ENCODE data around the gene TTLL11.

TTLL11 gene

DNA sequence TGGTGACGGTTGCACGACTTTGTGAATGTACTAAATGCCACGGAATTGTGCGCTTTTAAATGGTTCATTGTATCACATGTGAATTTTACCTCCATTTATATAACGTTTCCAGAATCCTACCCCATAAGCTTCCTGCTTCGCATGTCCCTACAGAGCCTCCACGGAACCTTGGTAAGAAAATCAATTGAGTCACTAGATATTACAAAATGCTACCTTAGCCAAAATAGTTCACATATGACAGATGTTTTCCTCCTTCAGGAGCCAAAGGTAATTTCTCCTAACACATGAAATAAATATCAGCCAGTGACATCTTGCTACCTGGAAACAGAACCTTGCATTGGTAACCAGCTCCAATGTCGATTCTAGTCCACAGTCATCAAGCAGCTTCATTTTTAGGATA is 125.1 kb downstream of the TTLL11 start:
- DNase-seq (ENCODE audit: low read depth): no peak

DNA sequence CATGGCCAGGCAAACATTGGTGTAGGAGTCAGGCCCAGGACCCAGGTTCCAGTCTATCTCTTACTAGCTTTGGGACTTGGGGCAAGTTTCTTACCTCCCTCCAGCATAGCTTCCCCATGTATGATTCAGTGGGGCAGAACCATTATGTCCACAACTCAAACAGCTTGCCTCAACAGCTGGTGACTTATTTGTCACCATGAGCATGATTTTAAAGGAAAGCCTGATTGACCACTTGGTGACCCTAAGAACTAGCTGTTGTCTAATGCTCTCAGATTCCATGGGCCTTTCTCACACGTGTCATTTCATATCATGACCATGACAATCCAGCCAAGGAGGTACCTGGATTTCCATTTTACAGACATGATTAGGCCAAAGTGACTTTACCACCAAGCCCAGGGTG is 126.4 kb downstream of the TTLL11 start:
- DNase-seq (ENCODE audit: low read depth): no peak

DNA sequence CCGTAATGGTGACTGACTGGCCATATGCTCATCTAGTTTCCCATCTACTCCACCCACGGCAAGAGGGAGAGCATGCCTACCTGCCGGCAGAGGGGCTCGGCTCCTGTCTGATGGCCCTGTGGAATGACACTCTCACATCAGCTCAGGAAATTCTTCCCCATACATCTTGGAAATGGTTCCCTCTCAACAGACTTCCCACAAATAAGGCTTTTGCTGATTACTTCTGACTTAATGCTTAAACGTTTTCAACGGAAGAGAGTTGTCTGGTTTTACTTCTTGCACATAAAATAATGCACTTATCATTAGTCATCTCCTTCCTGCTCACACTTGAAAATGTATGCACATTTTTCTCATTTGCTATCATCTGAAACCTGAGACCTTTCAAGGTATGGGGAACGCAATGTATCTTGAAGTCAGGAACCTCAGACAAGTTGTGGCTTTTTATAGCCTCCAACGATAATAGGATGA is 129.5 kb downstream of the TTLL11 start:
- DNase-seq (ENCODE audit: low read depth): peak; percentile 27

- peak; percentile 14 for DNase-seq (ENCODE audit: low read depth)
Observed at GRCh38 chr9:121962421-121962820, 130.7 kb downstream of the TTLL11 start.

DNA sequence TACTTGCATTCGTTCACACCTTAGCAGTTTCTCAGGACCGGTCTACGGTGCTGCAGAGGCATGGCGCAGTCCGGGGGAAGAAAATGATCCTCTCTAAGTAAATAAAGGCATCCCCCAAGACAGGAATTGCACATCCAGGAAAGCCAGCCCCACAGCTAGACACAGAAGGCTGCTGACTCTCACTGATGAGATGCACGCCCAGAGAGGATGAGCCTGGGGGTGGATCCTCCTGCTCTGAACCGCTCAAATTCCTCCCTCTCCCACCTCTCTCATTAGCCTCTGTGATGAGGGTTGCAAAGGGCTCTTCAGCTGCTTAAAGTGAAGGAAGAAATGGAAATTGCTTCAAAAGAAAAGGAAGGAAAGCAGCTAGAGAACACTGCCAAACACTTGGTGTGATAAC is 132.4 kb downstream of the TTLL11 start:
- no peak for DNase-seq (ENCODE audit: low read depth)

GRCh38 chr9:121958530-121958929 is 134.6 kb downstream of the TTLL11 start:
- DNase-seq (ENCODE audit: low read depth): no peak

- DNase-seq (ENCODE audit: low read depth): no peak
Observed at GRCh38 chr9:121956808-121957207, 136.3 kb downstream of the TTLL11 start.

- no peak for DNase-seq (ENCODE audit: low read depth)
Observed at GRCh38 chr9:121955649-121956048, 137.5 kb downstream of the TTLL11 start.

GRCh38 chr9:121954477-121955140 is 138.5 kb downstream of the TTLL11 start:
- peak; percentile 67 for DNase-seq (ENCODE audit: low read depth)

GRCh38 chr9:121952611-121953010 is 140.5 kb downstream of the TTLL11 start:
- DNase-seq (ENCODE audit: low read depth): no peak

DNA sequence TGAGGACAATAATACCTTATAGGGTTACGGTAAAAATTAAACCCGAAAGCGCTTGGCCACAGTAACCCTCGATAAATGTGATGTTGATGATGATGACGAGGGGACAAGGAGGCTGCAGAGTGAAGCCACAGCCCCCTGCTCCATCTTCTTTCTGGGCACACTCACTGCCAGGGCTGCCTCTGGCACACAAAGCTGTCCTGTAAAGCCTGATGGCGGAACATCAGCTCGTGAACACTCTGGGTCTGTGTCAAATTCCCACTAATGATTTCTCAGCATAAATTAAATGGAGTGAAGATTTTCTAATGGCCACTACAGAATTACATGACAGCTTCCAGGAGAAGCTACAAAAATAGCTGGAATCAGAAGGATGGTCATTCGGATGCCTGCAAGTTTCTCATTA is 142.2 kb downstream of the TTLL11 start:
- DNase-seq (ENCODE audit: low read depth): no peak

DNA sequence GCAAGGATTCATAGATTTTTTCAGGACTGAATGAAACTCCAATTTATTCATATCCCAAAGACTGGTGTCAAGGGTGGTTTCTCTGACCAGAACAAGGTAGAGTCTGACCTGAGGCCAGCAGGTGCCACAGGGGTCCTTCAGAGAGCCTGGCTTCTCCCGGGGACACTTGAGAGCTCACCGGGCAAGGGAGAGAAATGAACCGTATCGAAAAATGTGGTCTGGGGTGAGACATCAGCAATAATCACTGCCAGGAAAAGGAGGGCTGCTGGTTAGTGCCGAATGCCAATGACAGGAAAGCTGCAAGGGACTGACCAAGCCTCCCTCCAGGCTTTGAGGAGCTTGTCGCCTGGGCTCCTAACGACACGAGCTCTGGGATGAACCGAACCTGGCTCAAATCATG is 142.7 kb downstream of the TTLL11 start:
- DNase-seq (ENCODE audit: low read depth): no peak

- DNase-seq (ENCODE audit: low read depth): no peak
Observed at GRCh38 chr9:121949766-121950165, 143.3 kb downstream of the TTLL11 start.

GRCh38 chr9:121949364-121949763 is 143.7 kb downstream of the TTLL11 start:
- no peak for DNase-seq (ENCODE audit: low read depth)

DNA sequence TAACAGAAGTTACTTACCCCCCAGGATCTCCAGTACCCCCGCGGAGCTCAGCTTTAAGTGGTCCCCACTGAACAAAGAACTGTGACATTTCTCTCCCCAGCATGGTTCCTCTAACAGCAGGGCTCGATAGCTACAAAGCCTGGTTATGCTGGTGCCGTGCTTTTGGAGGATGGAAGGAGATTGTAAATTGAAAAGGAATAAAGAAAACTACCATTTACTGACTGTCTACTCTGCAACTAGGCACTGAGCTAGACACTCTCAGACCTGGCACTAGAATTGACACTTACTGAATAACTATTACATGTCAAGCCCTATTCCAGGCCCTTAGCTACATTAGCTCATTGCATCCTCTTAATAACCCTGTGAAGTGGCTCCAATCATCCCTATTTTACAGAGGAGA is 145.3 kb downstream of the TTLL11 start:
- DNase-seq (ENCODE audit: low read depth): no peak

DNA sequence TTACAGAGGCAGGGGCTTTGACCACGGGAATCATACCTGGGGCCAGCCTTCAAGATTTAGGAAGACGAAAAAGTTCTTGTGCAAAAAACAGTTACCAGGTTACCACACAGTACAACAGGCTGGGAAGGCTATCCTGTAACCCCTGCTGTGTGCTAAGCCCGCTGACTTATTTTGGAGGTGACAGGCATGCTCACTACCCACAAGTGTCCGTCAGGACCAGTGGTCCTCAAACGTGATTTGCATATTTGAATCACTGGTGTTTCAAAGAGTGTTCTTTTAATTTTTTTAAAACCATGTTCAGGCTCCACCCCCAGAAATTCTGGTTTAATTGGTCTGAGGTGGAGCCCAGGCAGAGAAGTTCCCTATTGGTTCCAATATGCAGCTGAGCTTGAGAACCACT is 146.6 kb downstream of the TTLL11 start:
- DNase-seq (ENCODE audit: low read depth): no peak

DNA sequence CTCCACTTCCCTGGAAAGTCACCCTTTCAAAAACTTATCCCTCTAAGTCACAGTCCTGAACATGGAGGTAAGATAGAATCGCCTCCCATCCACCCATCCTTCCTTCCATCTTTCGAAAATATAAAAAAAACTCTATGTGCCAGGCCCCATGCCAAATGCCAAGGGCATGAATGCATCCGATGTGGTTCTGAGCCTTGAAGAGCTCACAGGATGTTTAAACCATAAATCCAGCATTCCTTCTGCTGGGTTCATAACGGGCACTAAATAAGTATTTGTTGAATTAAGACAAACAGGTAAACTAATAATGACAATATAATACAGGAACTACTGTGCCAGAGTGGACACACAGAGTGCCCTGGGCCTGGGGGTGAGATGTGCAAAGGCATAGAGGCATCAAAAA is 147.3 kb downstream of the TTLL11 start:
- DNase-seq (ENCODE audit: low read depth): peak; percentile 66

DNA sequence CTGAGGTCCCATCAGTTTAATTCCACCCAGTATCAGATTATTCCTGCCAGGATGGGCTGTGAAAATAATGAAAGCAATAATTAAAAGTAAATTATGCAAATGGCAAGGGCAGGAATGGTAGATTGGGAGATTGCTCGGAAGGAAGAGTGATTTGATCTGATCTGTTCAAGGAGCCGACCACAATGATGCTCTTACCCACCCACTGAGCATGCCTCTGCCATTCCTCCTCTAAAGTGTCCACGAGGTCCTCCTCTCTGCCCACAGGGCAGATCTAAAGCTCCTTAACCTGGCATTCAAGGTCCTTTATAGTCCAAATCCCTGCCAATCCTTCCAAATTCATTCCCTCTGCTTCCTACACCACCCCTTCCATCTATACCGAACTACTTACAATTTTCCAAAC is 147.8 kb downstream of the TTLL11 start:
- no peak for DNase-seq (ENCODE audit: low read depth)

- peak; percentile 80 for DNase-seq (ENCODE audit: low read depth)
Observed at GRCh38 chr9:121944711-121945191, 148.4 kb downstream of the TTLL11 start.

DNA sequence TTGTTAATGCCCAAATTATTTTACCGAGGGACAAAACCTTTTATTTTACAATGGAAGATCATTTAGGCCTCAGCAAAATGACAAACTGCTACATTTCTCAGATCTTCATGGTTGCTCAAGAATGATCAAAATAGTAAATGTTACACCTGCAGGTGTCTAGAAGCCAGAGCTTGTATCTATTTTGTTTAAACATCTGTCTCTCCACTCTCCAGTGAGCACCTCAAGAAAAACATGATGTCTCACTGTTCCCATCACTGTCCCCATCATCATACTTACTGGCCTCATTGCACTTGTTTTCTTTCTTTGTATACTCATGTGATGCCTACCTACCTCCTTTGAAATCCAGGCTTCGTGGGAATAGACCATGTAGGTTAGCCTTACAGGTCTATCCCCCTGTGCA is 149.6 kb downstream of the TTLL11 start:
- no peak for DNase-seq (ENCODE audit: low read depth)

DNA sequence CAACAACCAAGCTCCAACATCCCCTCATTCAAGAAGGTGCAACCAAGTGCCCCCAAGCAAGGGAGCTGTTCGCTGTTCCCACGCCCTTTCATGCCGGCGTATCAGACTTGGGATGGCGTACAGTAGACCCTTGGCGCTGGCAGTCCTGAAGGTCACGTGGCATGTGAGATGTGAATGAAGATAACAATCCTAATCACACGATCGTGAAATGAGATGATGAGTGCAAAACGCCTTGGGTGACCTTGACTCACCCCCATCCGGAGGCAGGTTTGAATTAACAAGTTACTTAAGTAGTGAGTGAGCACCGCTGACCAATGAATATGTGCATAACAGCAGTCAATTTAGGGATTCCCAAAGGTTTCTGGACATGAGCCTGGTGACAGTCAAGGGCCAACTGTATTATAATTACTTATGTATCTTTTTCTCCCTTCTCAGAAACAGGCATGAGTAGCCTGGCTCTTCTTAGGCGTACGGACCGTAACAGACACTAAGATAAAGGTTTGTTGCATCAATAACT is 150.2 kb downstream of the TTLL11 start:
- DNase-seq (ENCODE audit: low read depth): no peak

DNA sequence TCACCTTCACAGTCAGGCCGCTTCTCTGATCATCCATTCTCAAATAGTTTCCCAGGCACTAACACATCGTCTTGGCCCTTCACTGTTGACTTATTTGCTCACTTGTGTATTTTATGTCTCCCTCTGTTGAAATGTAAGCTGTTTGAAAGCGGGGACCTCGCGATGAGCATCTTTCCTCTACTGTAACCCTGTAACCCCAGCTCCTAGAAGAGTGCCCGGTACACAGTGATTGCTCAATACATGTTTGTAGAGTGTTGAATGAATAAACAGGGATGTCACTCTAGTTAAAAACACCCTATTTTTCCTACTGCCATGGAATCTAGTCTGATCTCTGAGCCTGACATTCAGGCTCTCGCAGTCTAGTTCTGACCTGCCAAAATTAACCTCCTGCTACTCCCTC is 150.8 kb downstream of the TTLL11 start:
- no peak for DNase-seq (ENCODE audit: low read depth)

- no peak for DNase-seq (ENCODE audit: low read depth)
Observed at GRCh38 chr9:121939643-121940042, 153.5 kb downstream of the TTLL11 start.

GRCh38 chr9:121938621-121939020 is 154.5 kb downstream of the TTLL11 start:
- DNase-seq (ENCODE audit: low read depth): no peak
